H1 (cell line): ENCODE measurements around the gene RBM34. TPM values are rescaled to one million over a fixed set of nuclear protein-coding genes. Genes with fewer than 3 reads are reported as not detected.

Experiments used
- CTCF ChIA-PET: fragments of 300-600 bp; sonication (Branson Sonifier 250); formaldehyde crosslinking; loops from one replicate; lab custom pipeline; 2021; ENCODE audit not compliant: partially characterized antibody; lab: Charles Lee
- POLR2A ChIA-PET: fragments of 300-600 bp; sonication (Branson Sonifier 250); formaldehyde crosslinking; loops from one replicate; lab custom pipeline; 2021; ENCODE audit warnings: inconsistent platforms; ENCODE audit not compliant: partially characterized antibody; lab: Charles Lee
- DNase-seq, 2 experiments: peaks; one replicate each; pipeline versions ENCODE4 v3.0.0 to v3.0.0-alpha.2; 2010 to 2022; ENCODE audit warnings: low spot score in 2 of 2, low read depth in 1 of 2, mixed read lengths in 1 of 2
- FAIRE-seq: peaks from 2 replicates; lab custom pipeline; 2011; peaks lifted over from hg19 to GRCh38; lab: Jason Lieb, UNC
- H2AFZ ChIP-seq: 2 replicates; pipeline ENCODE4 v1.8.1; 2012; ENCODE audit warnings: low read length, inconsistent platforms
- H2AK5ac ChIP-seq: 2 replicates; pipeline ENCODE4 v1.6.1; 2013; ENCODE audit warnings: low read depth, low read length
- H2BK120ac ChIP-seq: replicated peaks from 2 replicates; pipeline ENCODE3; 2013; ENCODE audit warnings: low read depth, low read length, inconsistent platforms
- H2BK12ac ChIP-seq: 2 replicates; pipeline ENCODE4 v1.6.1; 2013; ENCODE audit warnings: low read depth, low read length
- H2BK15ac ChIP-seq: 2 replicates; pipeline ENCODE4 v1.6.1; 2013; ENCODE audit warnings: low read length
- H2BK20ac ChIP-seq: 2 replicates; pipeline ENCODE4 v1.6.1; 2013; ENCODE audit warnings: low read length
- H2BK5ac ChIP-seq: 2 replicates; pipeline ENCODE4 v1.6.1; 2013; ENCODE audit warnings: low read depth, low read length
- H3K14ac ChIP-seq: 2 replicates; pipeline ENCODE4 v1.6.1; 2013; ENCODE audit warnings: inconsistent platforms; ENCODE audit not compliant: insufficient read length
- H3K18ac ChIP-seq: 2 replicates; pipeline ENCODE4 v1.6.1; 2013; ENCODE audit warnings: low read length; ENCODE audit errors: extremely low read depth
- H3K23ac ChIP-seq: 2 replicates; pipeline ENCODE4 v1.6.1; 2013; ENCODE audit warnings: inconsistent platforms; ENCODE audit not compliant: insufficient read length
- H3K23me2 ChIP-seq: 2 replicates; pipeline ENCODE4 v1.6.1; 2013; ENCODE audit warnings: low read depth, low read length
- H3K27ac ChIP-seq: 2 replicates; pipeline ENCODE4 v1.6.1; 2011; ENCODE audit warnings: low read depth, low read length, inconsistent platforms
- H3K27me3 ChIP-seq, 4 experiments: replicated peaks in 1 of 4; 1 replicate in 1 of 4; 2 replicates in 3 of 4; pipeline versions ENCODE4 v1.6.1 to v1.8.1; 2011 to 2013; ENCODE audit warnings: low read length in 3 of 4, mild to moderate bottlenecking in 3 of 4, inconsistent platforms in 2 of 4, mixed read lengths in 2 of 4, moderate library complexity in 1 of 4; ENCODE audit not compliant: control insufficient read depth in 3 of 4, insufficient read depth in 3 of 4; ENCODE audit errors: extremely low read depth in 1 of 4
- H3K36me3 ChIP-seq, 4 experiments: 2 replicates each; pipeline versions ENCODE4 v1.6.1 to v1.8.1; 2011 to 2013; ENCODE audit warnings: mild to moderate bottlenecking in 4 of 4, low read length in 3 of 4, moderate library complexity in 2 of 4, control low read depth in 1 of 4, inconsistent platforms in 1 of 4; ENCODE audit not compliant: insufficient read depth in 4 of 4, control insufficient read depth in 2 of 4
- H3K4ac ChIP-seq: replicated peaks from 2 replicates; pipeline ENCODE3; 2013; ENCODE audit warnings: low read length, low read depth, mixed read lengths, inconsistent platforms; ENCODE audit not compliant: insufficient read length
- H3K4me1 ChIP-seq, 4 experiments: replicated peaks in 1 of 4; 1 replicate in 1 of 4; 2 replicates in 3 of 4; pipeline versions ENCODE4 v1.6.1 to v1.8.1; 2011 to 2013; ENCODE audit warnings: low read length in 3 of 4, inconsistent platforms in 2 of 4, mixed read lengths in 1 of 4; ENCODE audit not compliant: insufficient read depth in 4 of 4, control insufficient read depth in 3 of 4
- H3K4me2 ChIP-seq, 2 experiments: 2 replicates each; pipeline versions ENCODE4 v1.6.1 to v1.8.1; 2011 to 2013; ENCODE audit warnings: low read depth in 2 of 2, low read length in 2 of 2, control low read depth in 1 of 2, inconsistent platforms in 1 of 2, mild to moderate bottlenecking in 1 of 2; ENCODE audit not compliant: insufficient read depth in 1 of 2
- H3K4me3 ChIP-seq, 4 experiments: fragments of 200-600, 300-600 bp in 1 of 4; sonication (generic), shearing (Covaris generic), sonication (Bioruptor Twin) in 1 of 4; 2 replicates each; pipeline versions ENCODE4 v1.5.1 to v1.8.1; 2011 to 2016; ENCODE audit warnings: low read length in 4 of 4, low read depth in 3 of 4, control low read depth in 2 of 4, inconsistent platforms in 2 of 4, mild to moderate bottlenecking in 2 of 4, mixed read lengths in 1 of 4, moderate library complexity in 1 of 4; ENCODE audit not compliant: insufficient read depth in 2 of 4; ENCODE audit errors: extremely low read depth in 1 of 4
- H3K56ac ChIP-seq: replicated peaks from 2 replicates; pipeline ENCODE3; 2013; ENCODE audit warnings: low read depth, mild to moderate bottlenecking, mixed read lengths, low read length, inconsistent platforms; ENCODE audit not compliant: insufficient read length
- H3K79me1 ChIP-seq: 2 replicates; pipeline ENCODE4 v1.6.1; 2013; ENCODE audit warnings: low read depth, low read length, control low read depth
- H3K79me2 ChIP-seq, 2 experiments: 2 replicates each; pipeline versions ENCODE4 v1.6.1 to v1.8.1; 2012 to 2013; ENCODE audit warnings: low read length in 2 of 2, mild to moderate bottlenecking in 2 of 2, inconsistent platforms in 1 of 2; ENCODE audit not compliant: insufficient read depth in 2 of 2, control insufficient read depth in 1 of 2
- H3K9ac ChIP-seq, 4 experiments: replicated peaks in 1 of 4; 1 replicate in 1 of 4; 2 replicates in 3 of 4; pipeline versions ENCODE4 v1.6.1 to v1.8.1; 2011 to 2013; ENCODE audit warnings: low read depth in 3 of 4, low read length in 3 of 4, control low read depth in 2 of 4, mild to moderate bottlenecking in 2 of 4, moderate library complexity in 2 of 4, inconsistent platforms in 1 of 4; ENCODE audit errors: extremely low read depth in 1 of 4
- H3K9me3 ChIP-seq, 2 experiments: 2 replicates each; pipeline versions ENCODE4 v1.6.1 to v1.8.1; 2012 to 2013; ENCODE audit warnings: mild to moderate bottlenecking in 2 of 2, moderate library complexity in 2 of 2, control low read depth in 1 of 2, inconsistent platforms in 1 of 2, low read depth in 1 of 2, low read length in 1 of 2, mixed read lengths in 1 of 2; ENCODE audit not compliant: insufficient read depth in 2 of 2
- H4K20me1 ChIP-seq, 2 experiments: replicated peaks in 1 of 2; 2 replicates each; pipeline versions ENCODE3 to v1.8.1; 2011 to 2013; ENCODE audit warnings: inconsistent platforms in 2 of 2, low read length in 2 of 2, mild to moderate bottlenecking in 1 of 2; ENCODE audit not compliant: insufficient read depth in 2 of 2, control insufficient read depth in 1 of 2
- H4K5ac ChIP-seq: 2 replicates; pipeline ENCODE4 v1.6.1; 2013; ENCODE audit warnings: low read length, low read depth, mixed read lengths, inconsistent platforms; ENCODE audit not compliant: insufficient read length
- H4K8ac ChIP-seq: 2 replicates; pipeline ENCODE4 v1.8.0; 2013; ENCODE audit warnings: mild to moderate bottlenecking, moderate library complexity, low read length, inconsistent platforms; ENCODE audit not compliant: insufficient read depth; ENCODE audit errors: extremely low read depth
- H4K91ac ChIP-seq: replicated peaks from 2 replicates; pipeline ENCODE3; 2013; ENCODE audit warnings: low read length, mixed read lengths, inconsistent platforms; ENCODE audit not compliant: insufficient read length
- BACH1 ChIP-seq: IDR thresholded peaks from 2 replicates; pipeline ENCODE4 v1.6.1; 2012; ENCODE audit warnings: low read length, improper control_type of control experiment
- CEBPB ChIP-seq: IDR thresholded peaks from 2 replicates; pipeline ENCODE4 v1.6.1; 2012; ENCODE audit warnings: low read depth, low read length
- EP300 ChIP-seq, 2 experiments: IDR thresholded peaks; 1 replicate in 1 of 2; 2 replicates in 1 of 2; pipeline ENCODE4 v1.6.1; 2011 to 2012; ENCODE audit warnings: low read depth in 2 of 2, low read length in 2 of 2, mild to moderate bottlenecking in 2 of 2, borderline replicate concordance in 1 of 2, inconsistent platforms in 1 of 2, moderate library complexity in 1 of 2
- MAFK ChIP-seq: IDR thresholded peaks from 2 replicates; pipeline ENCODE4 v1.6.1; 2012; ENCODE audit warnings: low read depth, mild to moderate bottlenecking, improper control_type of control experiment, low read length
- NRF1 ChIP-seq: IDR thresholded peaks from 2 replicates; pipeline ENCODE4 v1.6.1; 2011; ENCODE audit warnings: mild to moderate bottlenecking, low read depth, low read length, improper control_type of control experiment
- RFX5 ChIP-seq: IDR thresholded peaks from 2 replicates; pipeline ENCODE4 v1.6.1; 2011; ENCODE audit warnings: low read depth, low read length, improper control_type of control experiment, borderline replicate concordance
- SP4 ChIP-seq: IDR thresholded peaks from 2 replicates; pipeline ENCODE4 v1.6.1; 2012; ENCODE audit warnings: low read length, inconsistent platforms
- ZNF274 ChIP-seq: IDR thresholded peaks from 2 replicates; pipeline ENCODE4 v1.7.0; 2012; ENCODE audit warnings: low read length, borderline replicate concordance; ENCODE audit errors: extremely low read depth
- WGBS, 2 experiments: shearing (Covaris generic) in 1 of 2; methylation state at CpG; one replicate each; pipeline versions ENCODE4 v1.1.6 to v1.1.7; 2013 to 2015; ENCODE audit warnings: low lambda C conversion rate in 2 of 2, mixed read lengths in 2 of 2, inconsistent platforms in 1 of 2, low coverage in 1 of 2, missing lambda C conversion rate in 1 of 2; ENCODE audit not compliant: insufficient replicate concordance in 2 of 2, insufficient coverage in 1 of 2, insufficient read length in 1 of 2; ENCODE audit errors: extremely low coverage in 1 of 2, missing lambda C conversion rate in 1 of 2; 5-methylcytosine and 5-hydroxymethylcytosine counted together
- polyA plus RNA-seq, 7 experiments: library from polyadenylated mRNA; depleted of rRNA in 3 of 7; stranded (reverse) in 5 of 7; unstranded in 2 of 7; fragments of >200 nt in 5 of 7; fragments of 200-250 nt in 2 of 7; gene quantifications; 1 replicate in 5 of 7; 2 replicates in 1 of 7; 4 replicates in 1 of 7; pipeline versions ENCODE4 v1.2.1 to v1.2.3, GENCODE V29; 2011 to 2013; ENCODE audit warnings: missing spikeins in 2 of 7, mixed read lengths in 2 of 7
- total RNA-seq: library from RNA; stranded (reverse); fragmentation: NEBNext Ultra II Directional; extraction: Animal tissue kit (Norgen Biotek cat#: 25700); gene quantifications from 2 replicates; pipeline ENCODE4 v1.2.1, GENCODE V29; 2021
- TF ChIP-seq, protein P1 (sequence below): IDR thresholded peaks from 2 replicates; pipeline ENCODE4 v1.6.1; 2012; ENCODE audit warnings: inconsistent platforms

The RBM34 gene
- total and polyA plus RNA-seq, 2 of the 8 experiments (the other 6 are each of a cell fraction or from before 2014, with no cell fraction given), result 18.8 to 108 TPM

DNA sequence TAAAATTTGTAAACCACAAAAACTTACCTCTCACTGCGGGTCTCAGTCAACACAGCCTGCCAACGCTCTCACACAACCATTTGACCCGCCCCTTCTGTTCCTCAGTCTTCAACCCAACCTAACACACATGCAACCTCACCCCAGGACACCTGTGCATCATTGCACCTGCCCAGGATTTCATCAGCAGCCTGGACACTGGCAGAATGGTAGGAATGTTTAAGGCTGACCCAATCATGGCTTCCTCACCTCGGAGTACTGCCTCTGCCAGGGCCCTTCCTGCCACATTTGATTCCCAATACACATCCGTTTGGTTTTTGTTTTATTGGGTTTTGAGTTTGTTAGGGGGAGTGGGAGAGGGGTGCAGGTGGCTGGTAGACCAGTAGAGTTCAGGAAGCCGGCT lies 73.1 kb downstream of the RBM34 start:
- Histone ChIP-seq H3K27ac (no peak overlapping the region), H3K4ac (peak overlapping the region; percentile 13), H3K9ac (no peak overlapping the region), H3K27me3 (no peaks in the 10 kb centered on the region), H3K23me2 (no peaks in the 10 kb centered on the region), H4K8ac (peak overlapping the region; percentile 79; the same call in 1 of the 2 replicates), H3K56ac (no peak overlapping the region), H3K4me1 (peaks cover 6 to 24% (median 17%) of the 10 kb centered on the region in 4 experiments), H3K4me2 (no peak overlapping the region), H3K23ac (no peak overlapping the region), H3K79me1 (no peaks in the 10 kb centered on the region), H3K9me3 (no peaks in the 10 kb centered on the region), H3K36me3 (no peaks in the 10 kb centered on the region), H2BK12ac (peak overlapping the region; percentile 90), H4K20me1 (no peaks in the 10 kb centered on the region), H3K18ac (peak overlapping the region; percentile 78), H2BK5ac (no peak overlapping the region), H3K79me2 (no peaks in the 10 kb centered on the region), H2BK15ac (no peak overlapping the region), H2AFZ (no peak overlapping the region), H3K4me3 (no peak overlapping the region), H4K91ac (peak overlapping the region; percentile 60), H2BK20ac (peak overlapping the region; percentile 86; the same call in 1 of the 2 replicates), H3K14ac (no peak overlapping the region), H2AK5ac (no peak overlapping the region), H4K5ac (no peak overlapping the region), H2BK120ac (peak overlapping the region; percentile 55)
- TF ChIP-seq NRF1 (no peak), CEBPB (0 out of 2 replicates have a peak, but pooled peaks have one; percentile 5), BACH1 (no peak), RFX5 (no peak), ZNF274 (no peak), MAFK (no peak), SP4 (no peak), EP300 (IDR thresholded peaks at IDR 0.05; ENCODE audit: borderline replicate concordance in 1 of 2, low read depth in 2 of 2, low read length in 2 of 2) (no peak)
- TF ChIP-seq, protein P1, sequence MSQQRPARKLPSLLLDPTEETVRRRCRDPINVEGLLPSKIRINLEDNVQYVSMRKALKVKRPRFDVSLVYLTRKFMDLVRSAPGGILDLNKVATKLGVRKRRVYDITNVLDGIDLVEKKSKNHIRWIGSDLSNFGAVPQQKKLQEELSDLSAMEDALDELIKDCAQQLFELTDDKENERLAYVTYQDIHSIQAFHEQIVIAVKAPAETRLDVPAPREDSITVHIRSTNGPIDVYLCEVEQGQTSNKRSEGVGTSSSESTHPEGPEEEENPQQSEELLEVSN, result no peak
- no peak for FAIRE-seq
- DNase-seq, result no peak
- CTCF ChIA-PET, result interaction anchor here (1.5 to 2.3 kb wide), 2 partner anchors 8 to 490 kb away, joined by 7 to 8 read pairs; no protein-coding TSS in a partner anchor
- POLR2A ChIA-PET, result interaction anchor here (1.6 kb wide), 1 partner anchor 366 kb away, joined by 3 read pairs; no protein-coding TSS in a partner anchor
- WGBS, 2 experiments, result 90% methylated on average over 6 of the region's 6 CpGs; no CpG with 5 or more reads in 1 of the 2 experiments
